Measurements from ENCODE around the gene ZDHHC14. TPM values are rescaled to one million over a fixed set of nuclear protein-coding genes. Genes with fewer than 3 reads are reported as not detected.

The ZDHHC14 gene
- total RNA-seq, 1 donor from 2014 or later: 26.1 TPM

GRCh38 chr6:157533048-157533871 lies 152.3 kb downstream of the ZDHHC14 start:
- no peak overlapping the region for H3K4me3 Mint-ChIP-seq (ENCODE audit: unreplicated experiment)

GRCh38 chr6:157534134-157534871 lies 153.3 kb downstream of the ZDHHC14 start:
- Mint-ChIP-seq H3K27me3 (ENCODE audit: unreplicated experiment) (peaks cover 1% of the 10 kb centered on the region), H3K36me3 (ENCODE audit: low read depth, unreplicated experiment) (peaks cover 4% of the 10 kb centered on the region), H3K4me1 (ENCODE audit: unreplicated experiment) (peaks cover 49% of the 10 kb centered on the region), H3K27ac (ENCODE audit: unreplicated experiment) (no peak overlapping the region), H3K4me3 (ENCODE audit: unreplicated experiment) (no peak overlapping the region), H3K9me3 (ENCODE audit: unreplicated experiment) (no peaks in the 10 kb centered on the region)
- TF ChIP-seq CTCF (IDR thresholded peaks at IDR 0.05; ENCODE audit: unreplicated experiment): no peak
- DNase-seq (ENCODE audit: low spot score): no peak

More at GRCh38 chr6:157533048-157533871, 152.3 kb downstream of the ZDHHC14 start:
- peaks cover 39% of the 10 kb centered on the region for H3K4me1 Mint-ChIP-seq (ENCODE audit: unreplicated experiment)
- TF ChIP-seq CTCF (IDR thresholded peaks at IDR 0.05; ENCODE audit: unreplicated experiment): no peak
- H3K9me3 Mint-ChIP-seq (ENCODE audit: unreplicated experiment): no peaks in the 10 kb centered on the region
- no peaks in the 10 kb centered on the region for H3K36me3 Mint-ChIP-seq (ENCODE audit: low read depth, unreplicated experiment)
- no peak for DNase-seq (ENCODE audit: low spot score)
- H3K27me3 Mint-ChIP-seq (ENCODE audit: unreplicated experiment): peaks cover 1% of the 10 kb centered on the region
- H3K27ac Mint-ChIP-seq (ENCODE audit: unreplicated experiment): no peak overlapping the region

GRCh38 chr6:157534977-157535339 lies 154.0 kb downstream of the ZDHHC14 start:
- Mint-ChIP-seq H3K36me3 (ENCODE audit: low read depth, unreplicated experiment) (peaks cover 4% of the 10 kb centered on the region), H3K4me1 (ENCODE audit: unreplicated experiment) (peaks cover 56% of the 10 kb centered on the region), H3K27me3 (ENCODE audit: unreplicated experiment) (peaks cover 1% of the 10 kb centered on the region), H3K9me3 (ENCODE audit: unreplicated experiment) (no peaks in the 10 kb centered on the region), H3K27ac (ENCODE audit: unreplicated experiment) (no peak overlapping the region), H3K4me3 (ENCODE audit: unreplicated experiment) (no peak overlapping the region)
- DNase-seq (ENCODE audit: low spot score): no peak
- no peak for TF ChIP-seq CTCF (IDR thresholded peaks at IDR 0.05; ENCODE audit: unreplicated experiment)

GRCh38 chr6:157535340-157536222 lies 154.6 kb downstream of the ZDHHC14 start:
- no peaks in the 10 kb centered on the region for H3K9me3 Mint-ChIP-seq (ENCODE audit: unreplicated experiment)
- no peak for DNase-seq (ENCODE audit: low spot score)
- no peak for TF ChIP-seq CTCF (IDR thresholded peaks at IDR 0.05; ENCODE audit: unreplicated experiment)
- peaks cover 1% of the 10 kb centered on the region for H3K27me3 Mint-ChIP-seq (ENCODE audit: unreplicated experiment)
- peaks cover 4% of the 10 kb centered on the region for H3K36me3 Mint-ChIP-seq (ENCODE audit: low read depth, unreplicated experiment)
- H3K4me3 Mint-ChIP-seq (ENCODE audit: unreplicated experiment): no peak overlapping the region
- peaks cover 57% of the 10 kb centered on the region for H3K4me1 Mint-ChIP-seq (ENCODE audit: unreplicated experiment)
- H3K27ac Mint-ChIP-seq (ENCODE audit: unreplicated experiment): no peak overlapping the region
